K562 (cell line): ENCODE data around the gene MAP1S. TPM values are rescaled to one million over a fixed set of nuclear protein-coding genes. Genes with fewer than 3 reads are reported as not detected.
A peak's percentile ranks its signal among the peaks of the same experiment; 100 is the strongest.

Experiments used
- ARHGAP35 ChIP-seq: fragments of 450-650 bp; IDR thresholded peaks from 2 replicates; pipeline ENCODE4 v1.6.1; 2018; ENCODE audit not compliant: partially characterized antibody
- COPS2 ChIP-seq: fragments of 450-650 bp; conservative IDR thresholded peaks from 2 replicates; pipeline ENCODE4 v1.6.1; 2016; ENCODE audit warnings: mild to moderate bottlenecking, moderate library complexity
- DACH1 ChIP-seq: fragments of 450-650 bp; IDR thresholded peaks from 2 replicates; pipeline ENCODE4 v1.6.1; 2018; ENCODE audit not compliant: partially characterized antibody
- DIDO1 ChIP-seq: fragments of 450-650 bp; IDR thresholded peaks from 2 replicates; pipeline ENCODE4 v1.6.1; 2016; ENCODE audit warnings: low read depth, missing biosample characterization, missing genetic modification characterization
- ETV5 ChIP-seq: sonication (generic); formaldehyde crosslinking; IDR thresholded peaks from 2 replicates; pipeline ENCODE4 v1.4.0; 2020; ENCODE audit warnings: low read depth, mild to moderate bottlenecking, missing genetic modification reagents
- FOS ChIP-seq: IDR thresholded peaks from 3 replicates; pipeline ENCODE4 v1.6.1; 2011; ENCODE audit not compliant: insufficient read length; ENCODE audit errors: extremely low read depth
- GATA2 ChIP-seq: sonication (generic); formaldehyde crosslinking; IDR thresholded peaks from 2 replicates; pipeline ENCODE4 v1.4.0; 2020; ENCODE audit warnings: mild to moderate bottlenecking, missing genetic modification reagents
- HCFC1 ChIP-seq: IDR thresholded peaks from 2 replicates; pipeline ENCODE4 v1.6.1; 2012; ENCODE audit warnings: low read depth, low read length, improper control_type of control experiment
- HDAC6 ChIP-seq: IDR thresholded peaks from 2 replicates; pipeline ENCODE4 v1.6.1; 2012; ENCODE audit warnings: low read depth, mild to moderate bottlenecking, control low read depth, inconsistent platforms, low read length, moderate library complexity
- KDM2B ChIP-seq: fragments of 250-450 bp; sonication (Bioruptor Pico); IDR thresholded peaks from 2 replicates; pipeline ENCODE4 v1.8.0; 2021; ENCODE audit warnings: mild to moderate bottlenecking, moderate library complexity
- RBFOX2 ChIP-seq: fragments of 200-400 bp; formaldehyde crosslinking; IDR thresholded peaks from 2 replicates; pipeline ENCODE4 v1.6.1; 2017; ENCODE audit warnings: low read depth, mild to moderate bottlenecking, low read length, moderate library complexity
- RFX1 ChIP-seq: fragments of 450-650 bp; IDR thresholded peaks from 2 replicates; pipeline ENCODE4 v1.6.1; 2016; ENCODE audit warnings: mild to moderate bottlenecking, moderate library complexity
- SP2 ChIP-seq: IDR thresholded peaks from 2 replicates; pipeline ENCODE4 v1.6.1; 2011; ENCODE audit warnings: mild to moderate bottlenecking, low read depth, low read length, moderate library complexity; ENCODE audit not compliant: poor library complexity, severe bottlenecking; ENCODE audit errors: extremely low read depth
- TAF9B ChIP-seq: fragments of 450-650 bp; IDR thresholded peaks from 2 replicates; pipeline ENCODE4 v1.6.1; 2018; ENCODE audit warnings: mild to moderate bottlenecking; ENCODE audit not compliant: partially characterized antibody
- ZBTB7A ChIP-seq: IDR thresholded peaks from 2 replicates; pipeline ENCODE4 v1.6.1; 2011; ENCODE audit warnings: low read depth, mild to moderate bottlenecking, low read length, moderate library complexity, borderline replicate concordance; ENCODE audit not compliant: control insufficient read depth
- ZNF280B ChIP-seq: fragments of 250-450 bp; sonication (Bioruptor Pico); IDR thresholded peaks from 2 replicates; pipeline ENCODE4 v1.5.1; 2021; ENCODE audit warnings: mild to moderate bottlenecking
- ZNF584 ChIP-seq: fragments of 200-800 bp; sonication (Bioruptor generic); IDR thresholded peaks from 2 replicates; pipeline ENCODE4 v1.6.1; 2016; ENCODE audit warnings: low read depth, mild to moderate bottlenecking, missing genetic modification characterization, missing compliant biosample characterization
- ZNF655 ChIP-seq: fragments of 250-450 bp; sonication (Bioruptor Pico); IDR thresholded peaks from 2 replicates; pipeline ENCODE4 v1.5.0; 2021
- polyA plus RNA-seq, 8 experiments: library from polyadenylated mRNA; depleted of rRNA in 4 of 8; stranded (reverse) in 5 of 8; unstranded in 3 of 8; fragments of >200 nt; fragmentation: Nextera tagmentation in 2 of 8; fragmentation: Illumina TruSeq in 1 of 8; extraction: Ambion mirVana in 2 of 8; extraction: Trizol in 1 of 8; gene quantifications; 2 replicates each; pipeline versions ENCODE4 v1.2.1 to v1.2.3, GENCODE V29; 2011 to 2014; ENCODE audit warnings: inconsistent platforms in 1 of 8, missing spikeins in 1 of 8
- total RNA-seq, 7 experiments: library from RNA; depleted of rRNA in 6 of 7; stranded (reverse); fragments of >200 nt in 6 of 7; fragmentation: Illumina TruSeq in 2 of 7; extraction: Trizol in 2 of 7; gene quantifications; 2 replicates each; pipeline versions ENCODE4 v1.2.1 to v1.2.3, GENCODE V29; 2011 to 2021; ENCODE audit warnings: low replicate concordance in 1 of 7
- TF ChIP-seq, protein P1 (sequence below): fragments of 250-450 bp; sonication (Bioruptor Pico); IDR thresholded peaks from 2 replicates; pipeline ENCODE4 v1.4.0; 2020

MAP1S gene
- total and polyA plus RNA-seq, 9 of the 15 experiments (the other 6 are each of a cell fraction or from before 2014, with no cell fraction given), result 2.0 to 81.0 (median 9.5) TPM

DNA sequence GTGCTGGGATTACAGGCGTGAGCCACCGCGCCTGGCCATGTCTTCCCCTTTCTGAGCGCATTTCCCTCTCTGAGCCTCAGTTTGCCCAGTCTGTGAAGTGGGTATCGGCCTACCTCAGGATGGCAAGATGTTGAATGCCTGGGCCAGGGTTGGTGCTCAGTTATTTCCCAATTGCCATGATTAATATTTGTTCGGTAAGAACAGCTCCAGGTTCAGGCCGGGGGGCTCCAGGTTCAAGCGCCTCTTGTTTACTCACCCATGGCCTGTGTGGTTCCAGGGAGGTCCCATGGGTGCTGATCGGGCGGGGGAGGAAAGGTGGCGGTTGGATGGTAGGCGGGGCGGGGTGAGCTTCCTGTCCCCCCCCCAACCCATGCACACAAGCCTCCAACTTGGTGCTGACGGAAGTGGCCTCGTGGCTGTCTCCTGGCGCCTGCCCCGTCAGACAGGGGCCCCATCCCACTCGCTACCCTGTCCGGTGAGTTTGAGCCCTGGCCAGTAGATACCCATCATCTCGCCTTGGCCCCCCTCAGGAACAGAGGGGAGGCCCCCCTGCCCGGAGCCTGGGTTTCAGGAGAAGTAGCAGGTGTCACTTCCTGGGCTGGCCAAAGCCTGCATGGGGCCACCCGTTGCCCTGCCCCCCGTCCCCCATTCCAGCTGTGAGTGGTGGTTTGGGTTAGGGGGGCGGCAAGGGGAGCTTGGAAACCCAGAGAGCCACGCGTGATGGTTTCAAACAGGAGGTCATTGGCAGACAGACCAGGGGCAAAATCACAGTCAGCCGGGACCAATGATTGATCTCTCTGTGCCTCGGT is 32.0 kb downstream of the MAP1S start, which contains the start of gene FCHO1 (continued):
- TF ChIP-seq HCFC1 (no peak; the same call in 1 of the 2 replicates), TAF9B (no peak), RBFOX2 (peak; percentile 91), ARHGAP35 (peak; percentile 24), ZNF655 (CRISPR knock-in tag) (no peak), SP2 (peak; percentile 7), DACH1 (peak; percentile 55), DIDO1 (tag) (no peak), COPS2 (no peak), ZNF584 (no peak), ZBTB7A (peak; percentile 56), RFX1 (no peak), ZNF280B (no peak), GATA2 (no peak), HDAC6 (no peak), KDM2B (CRISPR knock-in tag) (0 out of 2 replicates have a peak, but pooled peaks have one; percentile 41), FOS (no peak), ETV5 (peak; percentile 86)
- TF ChIP-seq, protein P1, sequence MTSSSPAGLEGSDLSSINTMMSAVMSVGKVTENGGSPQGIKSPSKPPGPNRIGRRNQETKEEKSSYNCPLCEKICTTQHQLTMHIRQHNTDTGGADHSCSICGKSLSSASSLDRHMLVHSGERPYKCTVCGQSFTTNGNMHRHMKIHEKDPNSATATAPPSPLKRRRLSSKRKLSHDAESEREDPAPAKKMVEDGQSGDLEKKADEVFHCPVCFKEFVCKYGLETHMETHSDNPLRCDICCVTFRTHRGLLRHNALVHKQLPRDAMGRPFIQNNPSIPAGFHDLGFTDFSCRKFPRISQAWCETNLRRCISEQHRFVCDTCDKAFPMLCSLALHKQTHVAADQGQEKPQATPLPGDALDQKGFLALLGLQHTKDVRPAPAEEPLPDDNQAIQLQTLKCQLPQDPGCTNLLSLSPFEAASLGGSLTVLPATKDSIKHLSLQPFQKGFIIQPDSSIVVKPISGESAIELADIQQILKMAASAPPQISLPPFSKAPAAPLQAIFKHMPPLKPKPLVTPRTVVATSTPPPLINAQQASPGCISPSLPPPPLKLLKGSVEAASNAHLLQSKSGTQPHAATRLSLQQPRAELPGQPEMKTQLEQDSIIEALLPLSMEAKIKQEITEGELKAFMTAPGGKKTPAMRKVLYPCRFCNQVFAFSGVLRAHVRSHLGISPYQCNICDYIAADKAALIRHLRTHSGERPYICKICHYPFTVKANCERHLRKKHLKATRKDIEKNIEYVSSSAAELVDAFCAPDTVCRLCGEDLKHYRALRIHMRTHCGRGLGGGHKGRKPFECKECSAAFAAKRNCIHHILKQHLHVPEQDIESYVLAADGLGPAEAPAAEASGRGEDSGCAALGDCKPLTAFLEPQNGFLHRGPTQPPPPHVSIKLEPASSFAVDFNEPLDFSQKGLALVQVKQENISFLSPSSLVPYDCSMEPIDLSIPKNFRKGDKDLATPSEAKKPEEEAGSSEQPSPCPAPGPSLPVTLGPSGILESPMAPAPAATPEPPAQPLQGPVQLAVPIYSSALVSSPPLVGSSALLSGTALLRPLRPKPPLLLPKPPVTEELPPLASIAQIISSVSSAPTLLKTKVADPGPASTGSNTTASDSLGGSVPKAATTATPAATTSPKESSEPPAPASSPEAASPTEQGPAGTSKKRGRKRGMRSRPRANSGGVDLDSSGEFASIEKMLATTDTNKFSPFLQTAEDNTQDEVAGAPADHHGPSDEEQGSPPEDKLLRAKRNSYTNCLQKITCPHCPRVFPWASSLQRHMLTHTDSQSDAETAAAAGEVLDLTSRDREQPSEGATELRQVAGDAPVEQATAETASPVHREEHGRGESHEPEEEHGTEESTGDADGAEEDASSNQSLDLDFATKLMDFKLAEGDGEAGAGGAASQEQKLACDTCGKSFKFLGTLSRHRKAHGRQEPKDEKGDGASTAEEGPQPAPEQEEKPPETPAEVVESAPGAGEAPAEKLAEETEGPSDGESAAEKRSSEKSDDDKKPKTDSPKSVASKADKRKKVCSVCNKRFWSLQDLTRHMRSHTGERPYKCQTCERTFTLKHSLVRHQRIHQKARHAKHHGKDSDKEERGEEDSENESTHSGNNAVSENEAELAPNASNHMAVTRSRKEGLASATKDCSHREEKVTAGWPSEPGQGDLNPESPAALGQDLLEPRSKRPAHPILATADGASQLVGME, result no peak
